ENCODE results near the gene HINT3. TPM values are rescaled to one million over a fixed set of nuclear protein-coding genes. Genes with fewer than 3 reads are reported as not detected.

The HINT3 gene
- polyA plus RNA-seq, 1 donor from 2014 or later: 72.2 TPM

Small RNAs within 50 kb of the gene (small RNA-seq; reads per million reads assigned to genes)
- gene RNA5SP216: 0 reads per million in 3 experiments

Other genes with a start within 250 kb of the HINT3 start
- gene HEY2, start 207.1 kb upstream of the HINT3 start, polyA plus RNA-seq: 0.20 TPM in 1 of 2 replicates, not detected in the other
- 13.7 and 17.1 TPM in 2 replicates for gene NCOA7, start 165.8 kb upstream of the HINT3 start, polyA plus RNA-seq
- 37.6 and 37.9 TPM in 2 replicates for gene TRMT11, start 29.8 kb downstream of the HINT3 start, polyA plus RNA-seq

Data from neural cell (in vitro differentiated cells).